ENCODE measurements around the gene NCAPH2.
"Not testable (repeated sequence)": the region's sequence is repeated elsewhere in the genome, so short reads cannot be mapped to it uniquely, and the experiment has no call there.

The NCAPH2 gene

DNA sequence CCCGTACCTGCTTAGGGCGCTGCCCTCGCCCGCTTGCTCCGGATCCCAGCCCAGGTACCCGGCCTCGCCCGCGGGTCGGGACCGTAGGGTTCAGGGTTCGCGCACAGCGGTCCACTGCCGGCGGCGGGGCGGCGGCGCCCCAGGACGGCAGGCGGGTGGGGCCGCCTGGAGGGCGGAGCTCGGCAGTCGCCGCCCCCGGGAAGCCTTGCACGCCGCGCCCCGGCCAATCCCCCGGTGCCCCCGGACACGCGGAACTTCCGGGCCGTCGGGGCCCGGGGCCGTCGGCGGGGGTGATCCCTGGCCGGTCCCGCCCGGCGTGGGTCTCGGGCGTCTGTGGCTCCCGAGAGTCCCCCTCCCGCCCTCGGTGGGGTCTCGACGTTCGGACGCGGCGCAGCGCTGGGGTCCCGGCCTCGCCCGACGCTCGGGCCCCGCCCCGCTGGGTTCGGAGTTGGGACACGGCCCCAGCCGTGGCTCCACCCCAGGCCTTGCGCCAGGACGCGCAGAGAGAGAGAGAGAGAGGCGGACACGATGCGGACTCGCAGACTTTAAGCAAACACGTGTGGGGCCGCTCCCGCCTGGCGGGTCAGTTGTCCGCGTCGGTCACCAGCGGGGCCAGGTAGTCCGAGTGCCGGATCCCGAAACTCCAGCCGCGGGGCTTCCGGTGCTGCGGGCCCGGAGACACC, 22.0 kb downstream of the NCAPH2 start, which contains the start of gene TYMP:
TYMP (minus strand) TSS at position 116 of the 683 bp plus-strand sequence. CDS start 303 bp downstream, outside the sequence.
- in situ Hi-C loops (cut with MboI; ENCODE audit: low pct_unique_long_range_greater_than_20kb, low sequenced_read_pairs, unreplicated experiment): no loop called here
- TF ChIP-seq CTCF (IDR thresholded peaks at IDR 0.05; ENCODE audit: extremely low read depth, insufficient read depth, missing control alignments): no peak
- peak; percentile 93 for DNase-seq (ENCODE audit: low spot score)

GRCh38 chr22:50530580-50530876, 22.5 kb downstream of the NCAPH2 start:
- in situ Hi-C loops (cut with MboI; ENCODE audit: low pct_unique_long_range_greater_than_20kb, low sequenced_read_pairs, unreplicated experiment): no loop called here

DNA sequence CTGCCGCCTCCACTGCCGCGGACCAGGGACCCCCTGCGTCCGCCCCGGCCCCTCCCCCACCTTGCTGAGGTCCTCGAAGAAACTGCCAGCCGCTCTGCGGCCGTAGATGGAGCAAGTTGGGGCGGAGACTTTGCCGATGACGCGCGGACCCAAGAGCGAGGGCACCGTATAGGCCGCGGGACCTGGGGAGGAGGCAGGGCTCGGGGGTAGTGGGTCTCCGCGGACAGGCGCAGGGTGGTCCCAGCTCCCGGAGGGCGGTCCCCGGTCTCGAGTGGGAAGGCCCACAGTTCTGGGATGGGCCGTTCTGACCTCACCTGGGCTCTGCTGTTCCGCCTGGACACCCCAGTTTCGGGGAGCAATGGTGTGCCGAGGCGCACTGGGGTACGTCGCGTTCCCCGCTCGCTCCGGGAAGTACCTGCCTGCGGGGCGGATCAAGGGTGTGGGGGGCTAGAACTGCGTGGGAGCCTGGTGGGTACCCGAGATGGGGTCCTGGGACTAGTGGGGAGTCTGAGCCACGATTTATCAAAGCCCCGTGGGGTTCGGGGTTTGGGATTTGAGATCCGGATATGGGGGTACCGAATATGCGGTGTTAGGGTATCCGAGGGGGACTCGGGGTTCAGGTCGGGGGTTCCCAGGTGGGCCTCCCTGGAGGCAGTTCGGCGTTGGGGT, 23.0 kb downstream of the NCAPH2 start:
- in situ Hi-C loops (cut with MboI; ENCODE audit: low pct_unique_long_range_greater_than_20kb, low sequenced_read_pairs, unreplicated experiment): no loop called here
- peak; percentile 89 for DNase-seq (ENCODE audit: low spot score)

More at GRCh38 chr22:50530580-50530876, 22.5 kb downstream of the NCAPH2 start:
- no peak for DNase-seq (ENCODE audit: low spot score)
- no peak for TF ChIP-seq CTCF (IDR thresholded peaks at IDR 0.05; ENCODE audit: extremely low read depth, insufficient read depth, missing control alignments)

GRCh38 chr22:50531546-50531961, 23.5 kb downstream of the NCAPH2 start:
- TF ChIP-seq CTCF (IDR thresholded peaks at IDR 0.05; ENCODE audit: extremely low read depth, insufficient read depth, missing control alignments): no peak
- peak; percentile 83 for DNase-seq (ENCODE audit: low spot score)
- in situ Hi-C loops (cut with MboI; ENCODE audit: low pct_unique_long_range_greater_than_20kb, low sequenced_read_pairs, unreplicated experiment): no loop called here

More for the DNA sequence above, 23.0 kb downstream of the NCAPH2 start:
- no peak for TF ChIP-seq CTCF (IDR thresholded peaks at IDR 0.05; ENCODE audit: extremely low read depth, insufficient read depth, missing control alignments)

GRCh38 chr22:50531962-50532674, 24.1 kb downstream of the NCAPH2 start:
- in situ Hi-C loops (cut with MboI; ENCODE audit: low pct_unique_long_range_greater_than_20kb, low sequenced_read_pairs, unreplicated experiment): no loop called here
- TF ChIP-seq CTCF (IDR thresholded peaks at IDR 0.05; ENCODE audit: extremely low read depth, insufficient read depth, missing control alignments): peak; percentile 23
- DNase-seq (ENCODE audit: low spot score): no peak

GRCh38 chr22:50532824-50533796, 25.1 kb downstream of the NCAPH2 start:
- no peak for DNase-seq (ENCODE audit: low spot score)
- TF ChIP-seq CTCF (IDR thresholded peaks at IDR 0.05; ENCODE audit: extremely low read depth, insufficient read depth, missing control alignments): no peak
- in situ Hi-C loops (cut with MboI; ENCODE audit: low pct_unique_long_range_greater_than_20kb, low sequenced_read_pairs, unreplicated experiment): no loop called here

DNA sequence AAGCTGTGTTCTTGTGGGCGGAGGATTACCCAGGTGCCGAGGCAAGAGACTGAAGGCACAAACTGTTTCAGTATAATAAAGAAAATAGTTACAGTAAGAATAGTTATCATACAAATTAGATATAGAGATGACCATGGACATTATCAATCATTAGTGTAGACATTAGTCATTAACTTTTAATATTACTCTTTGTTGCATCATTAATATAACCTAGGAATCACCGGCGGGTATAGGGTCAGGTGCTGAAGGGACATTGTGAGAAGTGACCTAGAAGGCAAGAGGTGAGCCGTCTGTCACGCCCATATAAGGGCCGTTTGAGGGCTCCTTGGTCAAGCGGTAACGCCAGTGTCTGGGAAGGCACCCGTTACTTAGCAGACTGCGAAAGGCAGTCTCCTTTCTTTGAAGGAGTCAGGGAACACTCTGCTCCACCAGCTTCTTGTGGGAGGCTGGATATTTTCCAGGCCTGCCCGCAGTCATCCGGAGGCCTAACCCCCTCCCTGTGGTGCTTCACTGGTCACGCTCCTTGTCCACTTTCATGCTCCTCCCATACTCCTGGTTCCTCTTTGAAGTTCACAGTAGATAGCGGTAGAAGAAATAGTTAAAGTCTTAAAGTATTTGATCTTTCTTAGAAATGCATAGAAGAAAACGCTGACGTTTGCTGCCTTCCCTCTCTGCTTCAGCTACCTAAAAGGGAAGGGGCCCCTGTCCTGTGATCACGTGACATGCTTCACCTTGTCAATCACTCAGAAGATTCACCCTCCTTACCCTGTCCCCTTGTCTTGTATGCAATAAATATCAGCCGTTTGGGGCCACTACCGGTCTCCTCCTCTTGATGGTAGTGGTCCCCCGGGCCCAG, 26.1 kb downstream of the NCAPH2 start:
- in situ Hi-C loops (cut with MboI; ENCODE audit: low pct_unique_long_range_greater_than_20kb, low sequenced_read_pairs, unreplicated experiment); DNase-seq (ENCODE audit: low spot score): not testable (repeated sequence)

Measured in GM13977 (cell line).